Thyroid gland (tissue), 4 donors: Measurements from ENCODE around the gene PIGL.

Experiments
- POLR2A ChIP-seq, 2 donors: fragments of 450-650 bp; IDR thresholded peaks; one replicate each; pipeline ENCODE4 v1.6.1; 2017; ENCODE audit warnings: antibody characterized with exemption in 2 of 2, mild to moderate bottlenecking in 2 of 2, moderate library complexity in 1 of 2
- TF ChIP-seq, protein P1 (sequence below), 6 experiments: fragments of 200-600 bp in 3 of 6; fragments of 450-650 bp in 3 of 6; sonication (generic) in 3 of 6; IDR thresholded peaks; one replicate each; pipeline ENCODE4 v1.5.1; 2016 to 2019; ENCODE audit warnings: antibody characterized with exemption in 6 of 6, mild to moderate bottlenecking in 2 of 6, inconsistent platforms in 1 of 6, moderate library complexity in 1 of 6

DNA sequence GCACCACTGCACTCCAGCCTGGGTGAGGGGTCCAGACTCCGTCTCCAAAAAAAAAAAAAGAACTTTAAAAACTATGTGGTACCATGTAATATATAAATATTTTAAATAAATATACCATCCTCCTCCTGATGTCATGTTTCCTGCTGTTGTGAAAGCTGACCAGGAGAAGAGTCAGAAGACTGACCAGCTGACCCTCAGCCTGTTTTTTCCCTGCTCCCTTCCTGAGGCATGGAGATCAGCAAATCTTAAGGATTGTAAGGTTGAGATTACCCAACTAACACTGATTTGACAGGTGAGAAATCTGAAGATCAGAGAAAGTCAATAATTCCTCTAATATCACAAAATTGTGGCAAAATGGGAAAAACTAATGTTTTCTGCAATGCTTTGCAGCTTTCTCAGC lies 19.7 kb upstream of the PIGL start:
- TF ChIP-seq, protein P1, sequence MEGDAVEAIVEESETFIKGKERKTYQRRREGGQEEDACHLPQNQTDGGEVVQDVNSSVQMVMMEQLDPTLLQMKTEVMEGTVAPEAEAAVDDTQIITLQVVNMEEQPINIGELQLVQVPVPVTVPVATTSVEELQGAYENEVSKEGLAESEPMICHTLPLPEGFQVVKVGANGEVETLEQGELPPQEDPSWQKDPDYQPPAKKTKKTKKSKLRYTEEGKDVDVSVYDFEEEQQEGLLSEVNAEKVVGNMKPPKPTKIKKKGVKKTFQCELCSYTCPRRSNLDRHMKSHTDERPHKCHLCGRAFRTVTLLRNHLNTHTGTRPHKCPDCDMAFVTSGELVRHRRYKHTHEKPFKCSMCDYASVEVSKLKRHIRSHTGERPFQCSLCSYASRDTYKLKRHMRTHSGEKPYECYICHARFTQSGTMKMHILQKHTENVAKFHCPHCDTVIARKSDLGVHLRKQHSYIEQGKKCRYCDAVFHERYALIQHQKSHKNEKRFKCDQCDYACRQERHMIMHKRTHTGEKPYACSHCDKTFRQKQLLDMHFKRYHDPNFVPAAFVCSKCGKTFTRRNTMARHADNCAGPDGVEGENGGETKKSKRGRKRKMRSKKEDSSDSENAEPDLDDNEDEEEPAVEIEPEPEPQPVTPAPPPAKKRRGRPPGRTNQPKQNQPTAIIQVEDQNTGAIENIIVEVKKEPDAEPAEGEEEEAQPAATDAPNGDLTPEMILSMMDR (IDR thresholded peaks at IDR 0.05): no peak
- no peak for TF ChIP-seq POLR2A (IDR thresholded peaks at IDR 0.05)
